ENCODE results near the gene C4orf46. TPM values are rescaled to one million over a fixed set of nuclear protein-coding genes. Genes with fewer than 3 reads are reported as not detected.

Gene C4orf46
- total RNA-seq, 1 donor: 12.3 TPM

- Histone ChIP-seq H2AFZ (ENCODE audit: low read length) (peak overlapping the region; percentile 69), H3K27me3 (ENCODE audit: insufficient read depth, low read length) (no peaks in the 10 kb centered on the region), H3K27ac (ENCODE audit: low read depth, low read length) (no peak overlapping the region), H3K4me3 (ENCODE audit: insufficient read depth, low read length) (peak overlapping the region; percentile 53), H3K4me2 (ENCODE audit: insufficient read depth, low read length) (peak overlapping the region; percentile 70), H4K20me1 (ENCODE audit: insufficient read depth, low read length) (no peaks in the 10 kb centered on the region), H3K9me3 (ENCODE audit: low read depth, low read length) (no peaks in the 10 kb centered on the region), H3K79me2 (ENCODE audit: insufficient read depth, low read length) (no peaks in the 10 kb centered on the region), H3K4me1 (ENCODE audit: insufficient read depth, low read length) (no peaks in the 10 kb centered on the region), H3K36me3 (ENCODE audit: insufficient read depth, low read length) (no peaks in the 10 kb centered on the region)
- no peak for TF ChIP-seq CTCF (IDR thresholded peaks at IDR 0.05; ENCODE audit: extremely low read depth, low read depth, low read length)
- peak; percentile 8 for DNase-seq (ENCODE audit: insufficient read length, low spot score, missing footprints)
Observed at GRCh38 chr4:158652920-158653319, 18.8 kb downstream of the C4orf46 start.

- no peak overlapping the region for H3K4me2 ChIP-seq (ENCODE audit: insufficient read depth, low read length)
Observed at GRCh38 chr4:158649111-158649680, 22.5 kb downstream of the C4orf46 start.

GRCh38 chr4:158644760-158645159, 26.9 kb downstream of the C4orf46 start:
- Histone ChIP-seq H3K79me2 (ENCODE audit: insufficient read depth, low read length) (no peaks in the 10 kb centered on the region), H3K27ac (ENCODE audit: low read depth, low read length) (no peak overlapping the region), H4K20me1 (ENCODE audit: insufficient read depth, low read length) (no peaks in the 10 kb centered on the region), H3K9me3 (ENCODE audit: low read depth, low read length) (no peaks in the 10 kb centered on the region), H3K27me3 (ENCODE audit: insufficient read depth, low read length) (peaks cover 29% of the 10 kb centered on the region), H3K4me2 (ENCODE audit: insufficient read depth, low read length) (peak overlapping the region; percentile 76), H3K4me3 (ENCODE audit: insufficient read depth, low read length) (peak overlapping the region; percentile 49), H3K36me3 (ENCODE audit: insufficient read depth, low read length) (no peaks in the 10 kb centered on the region), H2AFZ (ENCODE audit: low read length) (no peak overlapping the region), H3K4me1 (ENCODE audit: insufficient read depth, low read length) (peaks cover 3% of the 10 kb centered on the region)
- peak; percentile 6 for DNase-seq (ENCODE audit: insufficient read length, low spot score, missing footprints)
- TF ChIP-seq CTCF (IDR thresholded peaks at IDR 0.05; ENCODE audit: extremely low read depth, low read depth, low read length): no peak

More at GRCh38 chr4:158649111-158649680, 22.5 kb downstream of the C4orf46 start:
- DNase-seq (ENCODE audit: insufficient read length, low spot score, missing footprints): no peak
- TF ChIP-seq CTCF (IDR thresholded peaks at IDR 0.05; ENCODE audit: extremely low read depth, low read depth, low read length): no peak
- H3K9me3 ChIP-seq (ENCODE audit: low read depth, low read length): no peaks in the 10 kb centered on the region
- H2AFZ ChIP-seq (ENCODE audit: low read length): no peak overlapping the region
- peaks cover 8% of the 10 kb centered on the region for H3K27me3 ChIP-seq (ENCODE audit: insufficient read depth, low read length)
- no peaks in the 10 kb centered on the region for H3K79me2 ChIP-seq (ENCODE audit: insufficient read depth, low read length)
- H3K27ac ChIP-seq (ENCODE audit: low read depth, low read length): no peak overlapping the region
- H3K4me3 ChIP-seq (ENCODE audit: insufficient read depth, low read length): no peak overlapping the region
- no peaks in the 10 kb centered on the region for H3K36me3 ChIP-seq (ENCODE audit: insufficient read depth, low read length)
- H4K20me1 ChIP-seq (ENCODE audit: insufficient read depth, low read length): no peaks in the 10 kb centered on the region
- H3K4me1 ChIP-seq (ENCODE audit: insufficient read depth, low read length): peaks cover 3% of the 10 kb centered on the region

GRCh38 chr4:158644356-158644755, 27.3 kb downstream of the C4orf46 start:
- H3K4me3 ChIP-seq (ENCODE audit: insufficient read depth, low read length): peak overlapping the region; percentile 49
- peak; percentile 15 for DNase-seq (ENCODE audit: insufficient read length, low spot score, missing footprints)
- H3K4me2 ChIP-seq (ENCODE audit: insufficient read depth, low read length): peak overlapping the region; percentile 76

More at GRCh38 chr4:158644356-158644755, 27.3 kb downstream of the C4orf46 start:
- Histone ChIP-seq H3K9me3 (ENCODE audit: low read depth, low read length) (no peaks in the 10 kb centered on the region), H2AFZ (ENCODE audit: low read length) (peak overlapping the region; percentile 4), H3K27me3 (ENCODE audit: insufficient read depth, low read length) (peaks cover 29% of the 10 kb centered on the region), H3K79me2 (ENCODE audit: insufficient read depth, low read length) (no peaks in the 10 kb centered on the region), H4K20me1 (ENCODE audit: insufficient read depth, low read length) (no peaks in the 10 kb centered on the region), H3K4me1 (ENCODE audit: insufficient read depth, low read length) (peaks cover 3% of the 10 kb centered on the region), H3K27ac (ENCODE audit: low read depth, low read length) (no peak overlapping the region), H3K36me3 (ENCODE audit: insufficient read depth, low read length) (no peaks in the 10 kb centered on the region)
- TF ChIP-seq CTCF (IDR thresholded peaks at IDR 0.05; ENCODE audit: extremely low read depth, low read depth, low read length): no peak

All from osteoblast (primary cell).